ENCODE measurements around the gene SMARCA5.

- no peak for TF ChIP-seq RNF2 (IDR thresholded peaks at IDR 0.05)
- TF ChIP-seq CTCF (IDR thresholded peaks at IDR 0.05 in 2 of 3, conservative IDR thresholded peaks at IDR 0.05 in 1 of 3; ENCODE audit: insufficient read depth in 2 of 3, low read depth in 1 of 3, low read length in 3 of 3) = no peak
- TF ChIP-seq HNRNPLL (IDR thresholded peaks at IDR 0.05; ENCODE audit: low read depth, low read length, poor library complexity, severe bottlenecking) = no peak
- TF ChIP-seq ZNF589 (CRISPR knock-in tag; IDR thresholded peaks at IDR 0.05; ENCODE audit: low read depth) = no peak
- TF ChIP-seq HNRNPL (IDR thresholded peaks at IDR 0.05; ENCODE audit: low read depth, low read length) = no peak
- no peak for TF ChIP-seq ESRRA (IDR thresholded peaks at IDR 0.05; ENCODE audit: borderline replicate concordance, low read depth)
These were observed 83.8 kb downstream of the SMARCA5 start for GRCh38 chr4:143597276-143597675.

All from K562 (cell line).